K562 (cell line): ENCODE measurements around the gene TERB1. TPM values are rescaled to one million over a fixed set of nuclear protein-coding genes. Genes with fewer than 3 reads are reported as not detected.

Source experiments
- ATAC-seq: fragments of 200-7000 bp; cut with Tn5 transposase; 3 replicates; pipeline ENCODE4 v1.9.1; 2020; ENCODE audit warnings: moderate library complexity
- BruUV-seq: library from RNA; stranded (reverse); fragments of 400-500 nt; replicated peaks from 2 replicates; lab custom pipeline; 2021; lab: Mats Ljungman, UMichigan
- CTCF ChIA-PET: fragments of 300-600 bp; formaldehyde crosslinking; extraction: SDS; loops from one replicate; lab custom pipeline; 2021; ENCODE audit warnings: low intra/inter-chr PET ratio; lab: Yijun Ruan, JAX
- POLR2A ChIA-PET: fragments of 300-600, 350-650 bp; sonication (Branson Sonifier 250); formaldehyde crosslinking; extraction: SDS; loops from one replicate; lab custom pipeline; 2021; ENCODE audit warnings: antibody characterized with exemption, inconsistent platforms; lab: Yijun Ruan, JAX
- DNase-seq, 4 experiments: peaks; one replicate each; pipeline versions ENCODE4 v3.0.0 to v3.0.0-alpha.2; 2011 to 2018; ENCODE audit warnings: low spot score in 3 of 4, mixed read lengths in 3 of 4; ENCODE audit errors: extremely low read depth in 1 of 4
- FAIRE-seq: peaks from 2 replicates; lab custom pipeline; 2011; peaks lifted over from hg19 to GRCh38; lab: Jason Lieb, UNC
- H2AFZ ChIP-seq: 2 replicates; pipeline ENCODE4 v1.6.0; 2011; ENCODE audit warnings: low read depth, low read length, control low read depth, inconsistent platforms
- H3K27ac ChIP-seq: fragments of 200-600 bp; 3 replicates; pipeline ENCODE4 v1.8.0; 2011; ENCODE audit warnings: low read depth, mild to moderate bottlenecking, control low read depth, inconsistent platforms, low read length, moderate library complexity, mixed read lengths; ENCODE audit errors: extremely low read depth
- H3K27me3 ChIP-seq, 2 experiments: fragments of 300-600 bp in 1 of 2; 2 replicates in 1 of 2; 3 replicates in 1 of 2; pipeline versions ENCODE4 v1.6.0 to v1.8.0; 2011; ENCODE audit warnings: inconsistent platforms in 2 of 2, low read length in 2 of 2, mild to moderate bottlenecking in 1 of 2, mixed read lengths in 1 of 2, moderate library complexity in 1 of 2; ENCODE audit not compliant: control insufficient read depth in 2 of 2, insufficient read depth in 2 of 2
- H3K36me3 ChIP-seq: fragments of 300-600 bp; 3 replicates; pipeline ENCODE4 v1.8.0; 2011; ENCODE audit warnings: mild to moderate bottlenecking, low read length, inconsistent platforms; ENCODE audit not compliant: control insufficient read depth, insufficient read depth
- H3K4me1 ChIP-seq, 2 experiments: fragments of 200-600 bp in 1 of 2; replicated peaks in 1 of 2; 2 replicates in 1 of 2; 3 replicates in 1 of 2; pipeline versions ENCODE4 v1.5.1 to v1.8.0; 2011; ENCODE audit warnings: inconsistent platforms in 2 of 2, low read length in 2 of 2, mild to moderate bottlenecking in 1 of 2, mixed read lengths in 1 of 2, moderate library complexity in 1 of 2; ENCODE audit not compliant: control insufficient read depth in 2 of 2, insufficient read depth in 2 of 2
- H3K4me2 ChIP-seq: 2 replicates; pipeline ENCODE4 v1.6.1; 2011; ENCODE audit warnings: low read length, control low read depth, inconsistent platforms, mixed read lengths; ENCODE audit not compliant: insufficient read depth
- H3K4me3 ChIP-seq: fragments of 200-600 bp; sonication (generic), shearing (Covaris generic); 2 replicates; pipeline ENCODE4 v1.5.1; 2016; ENCODE audit warnings: control low read depth, inconsistent platforms
- H3K79me2 ChIP-seq: fragments of 200-600 bp; 3 replicates; pipeline ENCODE4 v1.8.0; 2011; ENCODE audit warnings: low read length, inconsistent platforms; ENCODE audit not compliant: control insufficient read depth, insufficient read depth
- H3K9ac ChIP-seq, 2 experiments: 2 replicates each; pipeline versions ENCODE4 v1.6.0 to v1.6.1; 2011; ENCODE audit warnings: low read depth in 2 of 2, low read length in 2 of 2, control low read depth in 1 of 2, inconsistent platforms in 1 of 2, mild to moderate bottlenecking in 1 of 2, mixed read lengths in 1 of 2; ENCODE audit not compliant: insufficient read depth in 1 of 2
- H3K9me1 ChIP-seq: one replicate; pipeline ENCODE4 v1.6.0; 2011; ENCODE audit warnings: inconsistent platforms, mild to moderate bottlenecking, low read length, moderate library complexity; ENCODE audit not compliant: control insufficient read depth, insufficient read depth
- H3K9me3 ChIP-seq: replicated peaks from 2 replicates; pipeline ENCODE4 v1.5.1; 2011; ENCODE audit warnings: low read depth, low read length, inconsistent platforms; ENCODE audit not compliant: control insufficient read depth, insufficient read depth
- H4K20me1 ChIP-seq: replicated peaks from 2 replicates; pipeline ENCODE4 v1.6.1; 2011; ENCODE audit warnings: low read length, inconsistent platforms, mixed read lengths; ENCODE audit not compliant: control insufficient read depth, insufficient read depth
- EZH2 ChIP-seq: IDR thresholded peaks from 2 replicates; pipeline ENCODE4 v1.6.1; 2012; ENCODE audit warnings: low read depth, mild to moderate bottlenecking, inconsistent platforms, low read length, borderline replicate concordance
- GATA2 ChIP-seq: sonication (generic); formaldehyde crosslinking; IDR thresholded peaks from 2 replicates; pipeline ENCODE4 v1.4.0; 2020; ENCODE audit warnings: mild to moderate bottlenecking, missing genetic modification reagents
- IRF2 ChIP-seq: sonication (generic); formaldehyde crosslinking; IDR thresholded peaks from 2 replicates; pipeline ENCODE4 v1.8.1; 2022; ENCODE audit warnings: mild to moderate bottlenecking, missing genetic modification reagents
- NR4A1 ChIP-seq, 2 experiments: fragments of 250-450 bp in 1 of 2; fragments of 450-650 bp in 1 of 2; sonication (Bioruptor Pico) in 1 of 2; IDR thresholded peaks; 2 replicates each; pipeline versions ENCODE4 v1.4.0 to v1.6.1; 2016 to 2020; ENCODE audit warnings: mild to moderate bottlenecking in 2 of 2, missing compliant biosample characterization in 1 of 2, missing genetic modification characterization in 1 of 2, moderate library complexity in 1 of 2
- SREBF2 ChIP-seq: sonication (generic); formaldehyde crosslinking; IDR thresholded peaks from 2 replicates; pipeline ENCODE4 v1.4.0; 2020; ENCODE audit warnings: mild to moderate bottlenecking, missing genetic modification reagents
- TAF1 ChIP-seq: IDR thresholded peaks from 2 replicates; pipeline ENCODE4 v1.6.1; 2011; ENCODE audit warnings: mild to moderate bottlenecking, low read length, moderate library complexity; ENCODE audit not compliant: insufficient read depth, control insufficient read depth, severe bottlenecking; ENCODE audit errors: extremely low read depth
- YY1 ChIP-seq, 3 experiments: IDR thresholded peaks; 2 replicates each; pipeline ENCODE4 v1.6.1; 2011; ENCODE audit warnings: low read length in 2 of 3, mild to moderate bottlenecking in 2 of 3, moderate library complexity in 2 of 3, borderline replicate concordance in 1 of 3, control low read depth in 1 of 3, low read depth in 1 of 3; ENCODE audit not compliant: insufficient read depth in 3 of 3, insufficient replicate concordance in 2 of 3, control insufficient read depth in 1 of 3, insufficient read length in 1 of 3; ENCODE audit errors: extremely low read depth in 1 of 3
- ZNF24 ChIP-seq: fragments of 450-650 bp; IDR thresholded peaks from 2 replicates; pipeline ENCODE4 v1.6.1; 2016
- ZNF318 ChIP-seq, 2 experiments: fragments of 450-650 bp; IDR thresholded peaks; 2 replicates each; pipeline ENCODE4 v1.6.1; 2016; ENCODE audit warnings: mild to moderate bottlenecking in 2 of 2, borderline replicate concordance in 1 of 2, low read depth in 1 of 2, moderate library complexity in 1 of 2
- ZNF766 ChIP-seq: fragments of 200-800 bp; sonication (Bioruptor generic); conservative IDR thresholded peaks from 2 replicates; pipeline ENCODE4 v1.6.1; 2016; ENCODE audit warnings: missing genetic modification characterization, missing compliant biosample characterization
- WGBS: fragments of 100-300 bp; shearing (Covaris generic); methylation state at CpG from one replicate; pipeline ENCODE4 v1.1.6; 2016; ENCODE audit warnings: low coverage, mixed read lengths; ENCODE audit not compliant: insufficient coverage; ENCODE audit errors: missing lambda C conversion rate; 5-methylcytosine and 5-hydroxymethylcytosine counted together
- in situ Hi-C: fragments of 300-500 bp; cut with MboI; formaldehyde crosslinking; loops from 4 replicates; pipeline ENCODE4 v1.15.0; 2018; ENCODE audit warnings: inconsistent platforms, mixed read lengths
- intact Hi-C: fragments of 100-400 bp; cut with micrococcal nuclease; formaldehyde crosslinking; loops from 2 replicates; pipeline ENCODE4 v1.14.2; 2022
- polyA plus RNA-seq, 8 experiments: library from polyadenylated mRNA; depleted of rRNA in 4 of 8; stranded (reverse) in 5 of 8; unstranded in 3 of 8; fragments of >200 nt; fragmentation: Nextera tagmentation in 2 of 8; fragmentation: Illumina TruSeq in 1 of 8; extraction: Ambion mirVana in 2 of 8; extraction: Trizol in 1 of 8; gene quantifications; 2 replicates each; pipeline versions ENCODE4 v1.2.1 to v1.2.3, GENCODE V29; 2011 to 2014; ENCODE audit warnings: inconsistent platforms in 1 of 8, missing spikeins in 1 of 8
- total RNA-seq, 7 experiments: library from RNA; depleted of rRNA in 6 of 7; stranded (reverse); fragments of >200 nt in 6 of 7; fragmentation: Illumina TruSeq in 2 of 7; extraction: Trizol in 2 of 7; gene quantifications; 2 replicates each; pipeline versions ENCODE4 v1.2.1 to v1.2.3, GENCODE V29; 2011 to 2021; ENCODE audit warnings: low replicate concordance in 1 of 7
- TF ChIP-seq, protein P1 (sequence below): fragments of 250-450 bp; sonication (Bioruptor Pico); IDR thresholded peaks from 2 replicates; pipeline ENCODE4 v1.4.0; 2020

The TERB1 gene
- total and polyA plus RNA-seq, 9 of the 15 experiments (the other 6 are each of a cell fraction or from before 2014, with no cell fraction given): not detected

DNA sequence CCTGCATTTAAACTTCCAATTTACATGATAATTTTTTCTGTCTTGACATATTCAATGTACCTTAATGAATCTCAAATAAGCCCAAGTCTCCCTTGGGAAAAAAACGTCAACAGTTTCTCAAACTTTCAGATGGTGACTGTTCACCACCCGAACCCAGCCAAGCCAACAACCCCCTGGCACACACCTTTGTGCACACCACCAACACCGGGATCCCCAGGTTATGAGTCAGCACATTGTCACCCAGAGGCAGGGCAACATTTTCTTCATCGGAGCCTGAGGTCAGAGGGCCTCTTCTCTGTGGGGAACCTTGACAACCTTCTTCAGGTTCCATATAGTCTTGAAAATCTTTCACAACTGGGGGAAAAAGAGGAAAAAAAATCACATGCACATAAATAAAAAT lies 65.5 kb downstream of the TERB1 start:
- Histone ChIP-seq H3K9me3 (no peaks in the 10 kb centered on the region), H3K79me2 (peaks cover 27% of the 10 kb centered on the region), H3K27ac (no peak overlapping the region), H3K4me1 (peaks cover 6 to 9% of the 10 kb centered on the region in 2 experiments; a peak in 4 of 5 replicates), H3K9ac (no peak overlapping the region), H3K4me2 (no peak overlapping the region), H2AFZ (no peak overlapping the region), H3K27me3 (no peaks in the 10 kb centered on the region), H4K20me1 (no peaks in the 10 kb centered on the region; the same call in 1 of the 2 replicates), H3K4me3 (no peak overlapping the region), H3K36me3 (peaks cover 95% of the 10 kb centered on the region), H3K9me1 (no peaks in the 10 kb centered on the region)
- intact Hi-C loops: no loop called here
- no peak for ATAC-seq
- in situ Hi-C loops: no loop called here
- ChIA-PET CTCF (no interaction called here), POLR2A (interaction anchor here (0.7 to 0.8 kb wide), 2 partner anchors 26 to 84 kb away, joined by 3 to 4 read pairs; no protein-coding TSS in a partner anchor)
- no peak for FAIRE-seq
- DNase-seq: no peak
- WGBS: 83% methylated on average over 4 of the region's 4 CpGs
- BruUV-seq: no TSS peak
- TF ChIP-seq ZNF24 (no peak), YY1 (IDR thresholded peaks at IDR 0.05; ENCODE audit: borderline replicate concordance in 1 of 3, control insufficient read depth in 1 of 3, extremely low read depth in 1 of 3, insufficient read depth in 3 of 3, insufficient read length in 1 of 3, insufficient replicate concordance in 2 of 3, low read depth in 1 of 3, low read length in 2 of 3) (no peak), SREBF2 (CRISPR knock-in tag) (no peak), ZNF318 (IDR thresholded peaks at IDR 0.05; ENCODE audit: borderline replicate concordance in 1 of 2, low read depth in 1 of 2) (no peak), NR4A1 (CRISPR knock-in tag; IDR thresholded peaks at IDR 0.05) (no peak), NR4A1 (tag; IDR thresholded peaks at IDR 0.05) (no peak), EZH2 (no peak), TAF1 (no peak), GATA2 (no peak), IRF2 (no peak), ZNF766 (CRISPR knock-in tag) (no peak)
- TF ChIP-seq, protein P1, sequence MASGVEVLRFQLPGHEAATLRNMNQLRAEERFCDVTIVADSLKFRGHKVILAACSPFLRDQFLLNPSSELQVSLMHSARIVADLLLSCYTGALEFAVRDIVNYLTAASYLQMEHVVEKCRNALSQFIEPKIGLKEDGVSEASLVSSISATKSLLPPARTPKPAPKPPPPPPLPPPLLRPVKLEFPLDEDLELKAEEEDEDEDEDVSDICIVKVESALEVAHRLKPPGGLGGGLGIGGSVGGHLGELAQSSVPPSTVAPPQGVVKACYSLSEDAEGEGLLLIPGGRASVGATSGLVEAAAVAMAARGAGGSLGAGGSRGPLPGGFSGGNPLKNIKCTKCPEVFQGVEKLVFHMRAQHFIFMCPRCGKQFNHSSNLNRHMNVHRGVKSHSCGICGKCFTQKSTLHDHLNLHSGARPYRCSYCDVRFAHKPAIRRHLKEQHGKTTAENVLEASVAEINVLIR (CRISPR knock-in tag): no peak
